Measurements from ENCODE around the gene SH3PXD2A.

DNA sequence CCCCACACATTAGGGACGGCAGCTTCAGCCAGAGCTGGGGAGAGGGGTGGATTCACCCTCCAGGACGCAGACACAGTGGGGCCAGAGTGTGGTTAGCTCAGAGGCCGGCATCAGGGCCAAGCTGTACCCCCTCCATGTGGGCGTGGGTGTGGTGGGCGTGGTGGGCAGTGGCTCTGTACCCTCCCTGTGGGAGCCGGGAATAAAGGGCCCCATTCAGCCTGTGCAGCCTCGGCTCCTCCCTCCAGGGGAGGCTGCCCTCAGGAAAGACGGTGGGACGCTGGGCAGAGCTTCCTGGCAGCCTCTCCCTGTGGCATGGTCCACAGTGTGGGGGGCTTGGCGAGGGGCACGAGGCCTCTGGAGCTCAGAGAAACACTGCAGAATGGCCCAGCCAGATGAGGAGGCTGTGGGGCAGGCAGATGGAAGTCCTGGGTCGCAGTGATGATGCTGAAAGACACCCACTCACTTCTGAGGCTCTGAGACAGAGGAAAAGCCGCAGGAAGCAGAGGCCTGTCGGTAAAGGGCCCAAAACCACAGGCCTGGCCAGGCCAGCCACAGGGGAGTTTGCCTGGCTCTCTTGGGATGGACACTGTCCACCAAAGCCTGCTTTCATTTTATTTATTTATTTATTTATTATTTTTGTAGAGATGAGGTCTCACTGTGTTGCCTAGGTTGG lies 108.0 kb downstream of the SH3PXD2A start:
- TF ChIP-seq CTCF (IDR thresholded peaks at IDR 0.05) (no peak), POLR2A (IDR thresholded peaks at IDR 0.05) (no peak)
